Heart left ventricle (tissue), 16 donors: ENCODE results near the gene CFAP58. TPM values are rescaled to one million over a fixed set of nuclear protein-coding genes. Genes with fewer than 3 reads are reported as not detected.

Experiments
- ATAC-seq, 4 donors: fragments of 200-7000 bp; cut with Tn5 transposase; one replicate each; pipeline ENCODE4 v1.9.1; 2020 to 2022; ENCODE audit warnings: moderate library complexity in 4 of 4, mild to moderate bottlenecking in 3 of 4, moderate number of reproducible peaks in 1 of 4
- DNase-seq, 5 donors: peaks; one replicate each; pipeline ENCODE4 v3.0.0-alpha.2; 2020
- H3K27ac ChIP-seq, 12 donors: fragments of 200-600 bp; sonication (generic) in 4 of 12; one replicate each; pipeline versions ENCODE4 v1.5.0 to v1.8.0; 2016 to 2022; ENCODE audit warnings: mild to moderate bottlenecking in 2 of 12
- H3K27me3 ChIP-seq, 9 donors: fragments of 200-600 bp; sonication (generic) in 2 of 9; one replicate each; pipeline versions ENCODE4 v1.5.1 to v1.8.0; 2016 to 2022; ENCODE audit warnings: mild to moderate bottlenecking in 3 of 9
- H3K36me3 ChIP-seq, 9 donors: fragments of 200-600 bp; sonication (generic) in 2 of 9; one replicate each; pipeline versions ENCODE4 v1.5.0 to v1.8.0; 2018 to 2022; ENCODE audit warnings: mild to moderate bottlenecking in 2 of 9
- H3K4me1 ChIP-seq, 12 donors: fragments of 200-600 bp; sonication (generic) in 4 of 12; one replicate each; pipeline versions ENCODE4 v1.5.0 to v1.8.0; 2016 to 2022; ENCODE audit warnings: mild to moderate bottlenecking in 3 of 12
- H3K4me3 ChIP-seq, 12 donors: fragments of 200-600 bp; sonication (generic) in 4 of 12; one replicate each; pipeline versions ENCODE4 v1.5.0 to v1.8.0; 2017 to 2022; ENCODE audit warnings: mild to moderate bottlenecking in 9 of 12, moderate library complexity in 4 of 12
- H3K9me3 ChIP-seq, 12 donors: fragments of 200-600 bp; sonication (generic) in 4 of 12; one replicate each; pipeline versions ENCODE4 v1.5.0 to v1.8.0; 2016 to 2022; ENCODE audit warnings: mild to moderate bottlenecking in 1 of 12
- POLR2A ChIP-seq, 2 donors: fragments of 450-650 bp; IDR thresholded peaks; one replicate each; pipeline ENCODE4 v1.6.1; 2017; ENCODE audit warnings: antibody characterized with exemption in 2 of 2, mild to moderate bottlenecking in 2 of 2, moderate library complexity in 2 of 2
- WGBS, 4 donors: extraction: QIAGEN DNeasy Blood & Tissue Kit in 2 of 4; methylation state at CpG; one replicate each; pipeline versions ENCODE4 v1.1.5 to v1.1.7; 2013 to 2018; 5-methylcytosine and 5-hydroxymethylcytosine counted together
- intact Hi-C, 10 donors: fragments of 100-400 bp; cut with DNase I; formaldehyde crosslinking; loops; one replicate each; pipeline versions ENCODE4 v1.11.1 to v1.14.2; 2022
- polyA plus RNA-seq, 2 donors: library from polyadenylated mRNA; stranded (reverse); fragments of 200-250 nt; gene quantifications; one replicate each; pipeline ENCODE4 v1.2.3, GENCODE V29; 2013
- total RNA-seq, 9 donors: library from RNA; depleted of rRNA in 2 of 9; stranded (reverse); fragments of >200 nt in 2 of 9; fragmentation: NEBNext Ultra II Directional in 3 of 9; extraction: Animal tissue kit (Norgen Biotek cat#: 25700) in 3 of 9; gene quantifications; one replicate each; pipeline versions ENCODE4 v1.1.0 to v1.2.4, GENCODE V29; 2016 to 2023
- TF ChIP-seq, protein P1 (sequence below), 12 donors: fragments of 200-600 bp; sonication (generic) in 4 of 12; IDR thresholded peaks; one replicate each; pipeline versions ENCODE4 v1.5.0 to v1.8.0; 2018 to 2022; ENCODE audit warnings: antibody characterized with exemption in 12 of 12, mild to moderate bottlenecking in 5 of 12
- donor health status: ischemic (EF 13 %, LVEDD 7.1; RV severe dilation, severe dysfunction).
- donor health status: healthy with polysubstance abuse.
- donor health status: DM: no; HTN: yes; CAD: no.
- donor health status: DM: no; HTN: no; CAD: no.
- donor health status: ischemic (EF 25% LVEDD 6.9; RV normal size, moderate dysfunction).
- donor health status: ischemic (EF 25% LVEDD 5.7; RV mildly dilated, moderate dysfunction).
- donor health status: healthy.
- donor health status: DM: yes; HTN: yes; CAD: no.
- donor health status: ischemic (EF 35%, LVEDD 5.7; RV mildly dilated, moderate dysfunction).
- donor health status: nonischemic (EF 11% LVEDD 7.7; RV severe dilation, severe dysfunction).
- donor health status: DM: yes; HTN: yes; CAD: no.
- donor health status: PGD.
- donor health status: ischemic (EF 29% LVEDD 5.4; RV normal size, mild dysfunction).
- donor health status: nonischemic (EF 23%, LVEDD 6.1; RV moderate dilation, normal function).

CFAP58 gene
- total and polyA plus RNA-seq, 11 donors: 0.62 to 4.9 (median 3.1) TPM

DNA sequence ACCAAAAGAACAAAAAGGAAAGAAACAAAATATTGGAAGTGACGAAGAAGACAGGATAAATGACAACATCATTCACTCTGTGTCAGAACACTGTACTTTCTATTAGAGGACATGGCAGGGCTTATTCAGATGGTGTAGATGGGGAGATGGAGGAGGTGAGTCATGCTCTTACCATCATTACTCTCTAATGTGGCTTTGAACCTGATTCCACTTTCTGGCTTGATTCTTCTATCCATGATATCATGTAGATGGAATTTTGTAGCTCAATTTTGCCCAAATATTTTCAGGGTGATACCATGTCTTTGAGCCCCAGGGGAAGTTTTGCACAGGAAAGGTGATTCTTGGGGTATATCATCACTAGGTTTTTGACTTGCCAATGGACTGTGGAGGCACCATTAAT lies 91.7 kb downstream of the CFAP58 start:
- H3K4me3 ChIP-seq: no peak overlapping the region
- no peaks in the 10 kb centered on the region for H3K9me3 ChIP-seq
- no peak overlapping the region for H3K27ac ChIP-seq
- no peaks in the 10 kb centered on the region for H3K36me3 ChIP-seq
- no peak for DNase-seq
- H3K27me3 ChIP-seq: no peaks in the 10 kb centered on the region
- no peaks in the 10 kb centered on the region for H3K4me1 ChIP-seq
- intact Hi-C loops: no loop called here
- 87 to 97% (median 90%) methylated on average over 1 of the region's 1 CpG for WGBS, 4 donors
- no peak for TF ChIP-seq POLR2A (IDR thresholded peaks at IDR 0.05)
- TF ChIP-seq, protein P1, sequence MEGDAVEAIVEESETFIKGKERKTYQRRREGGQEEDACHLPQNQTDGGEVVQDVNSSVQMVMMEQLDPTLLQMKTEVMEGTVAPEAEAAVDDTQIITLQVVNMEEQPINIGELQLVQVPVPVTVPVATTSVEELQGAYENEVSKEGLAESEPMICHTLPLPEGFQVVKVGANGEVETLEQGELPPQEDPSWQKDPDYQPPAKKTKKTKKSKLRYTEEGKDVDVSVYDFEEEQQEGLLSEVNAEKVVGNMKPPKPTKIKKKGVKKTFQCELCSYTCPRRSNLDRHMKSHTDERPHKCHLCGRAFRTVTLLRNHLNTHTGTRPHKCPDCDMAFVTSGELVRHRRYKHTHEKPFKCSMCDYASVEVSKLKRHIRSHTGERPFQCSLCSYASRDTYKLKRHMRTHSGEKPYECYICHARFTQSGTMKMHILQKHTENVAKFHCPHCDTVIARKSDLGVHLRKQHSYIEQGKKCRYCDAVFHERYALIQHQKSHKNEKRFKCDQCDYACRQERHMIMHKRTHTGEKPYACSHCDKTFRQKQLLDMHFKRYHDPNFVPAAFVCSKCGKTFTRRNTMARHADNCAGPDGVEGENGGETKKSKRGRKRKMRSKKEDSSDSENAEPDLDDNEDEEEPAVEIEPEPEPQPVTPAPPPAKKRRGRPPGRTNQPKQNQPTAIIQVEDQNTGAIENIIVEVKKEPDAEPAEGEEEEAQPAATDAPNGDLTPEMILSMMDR (IDR thresholded peaks at IDR 0.05): no peak
- ATAC-seq: no peak

DNA sequence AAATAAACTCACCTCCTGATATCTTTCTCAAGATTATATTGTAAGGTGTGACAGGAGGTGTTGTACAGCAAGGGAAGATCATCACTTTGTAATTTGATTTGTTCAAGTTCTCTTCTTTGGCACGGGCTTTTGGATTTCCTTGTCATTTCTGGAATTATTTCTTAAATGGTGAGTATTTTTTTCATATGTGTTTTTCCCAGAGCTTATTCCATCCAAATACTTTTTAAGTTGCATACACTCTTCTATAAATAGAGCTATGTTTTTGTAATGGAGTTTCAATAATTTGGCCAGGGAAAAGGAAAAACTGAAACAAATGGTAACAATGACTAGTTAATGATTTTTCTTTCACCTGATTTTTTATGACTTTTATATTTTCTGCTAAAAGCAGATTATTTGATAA lies 92.5 kb downstream of the CFAP58 start:
- TF ChIP-seq, protein P1 (IDR thresholded peaks at IDR 0.05): no peak
- TF ChIP-seq POLR2A (IDR thresholded peaks at IDR 0.05): no peak
- H3K4me1 ChIP-seq: no peaks in the 10 kb centered on the region
- no peaks in the 10 kb centered on the region for H3K9me3 ChIP-seq
- no peak overlapping the region for H3K4me3 ChIP-seq
- ATAC-seq (no peak), DNase-seq (no peak)
- H3K36me3 ChIP-seq: no peaks in the 10 kb centered on the region
- intact Hi-C loops: no loop called here
- no peak overlapping the region for H3K27ac ChIP-seq
- 35 to 68% (median 48%) methylated on average over 1 of the region's 1 CpG for WGBS, 4 donors
- no peaks in the 10 kb centered on the region for H3K27me3 ChIP-seq

- H3K9me3 ChIP-seq: no peaks in the 10 kb centered on the region
- WGBS, 4 donors: 31 to 58% (median 42%) methylated on average over 1 of the region's 1 CpG
Measured at GRCh38 chr10:104447331-104447730, 93.7 kb downstream of the CFAP58 start.

DNA sequence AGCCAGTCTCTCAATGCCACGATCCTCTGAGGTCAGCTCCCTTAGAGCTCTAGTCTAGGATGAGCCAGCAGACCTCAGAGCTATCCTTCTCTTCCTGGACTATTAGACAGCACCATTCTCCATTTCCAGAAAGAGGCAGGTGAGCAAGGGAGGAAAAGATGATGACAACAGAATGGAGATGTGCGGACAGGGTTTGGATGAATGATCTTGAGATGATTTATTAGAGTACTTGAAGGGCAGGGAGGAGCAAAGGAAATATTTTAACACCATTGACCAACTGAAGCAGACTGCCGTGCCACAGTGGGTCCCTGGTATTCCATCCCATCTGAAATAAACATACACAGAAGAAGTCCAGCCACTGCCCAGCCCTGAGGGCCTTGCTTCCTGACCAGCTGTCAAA lies 94.3 kb downstream of the CFAP58 start:
- intact Hi-C loops: no loop called here
- no peaks in the 10 kb centered on the region for H3K4me1 ChIP-seq
- H3K4me3 ChIP-seq: no peak overlapping the region
- DNase-seq (no peak), ATAC-seq (no peak)
- H3K9me3 ChIP-seq: no peaks in the 10 kb centered on the region
- no peaks in the 10 kb centered on the region for H3K36me3 ChIP-seq
- WGBS, 4 donors: 79 to 87% (median 83%) methylated on average over 3 of the region's 3 CpGs
- no peaks in the 10 kb centered on the region for H3K27me3 ChIP-seq
- H3K27ac ChIP-seq: no peak overlapping the region
- TF ChIP-seq POLR2A (IDR thresholded peaks at IDR 0.05): no peak
- TF ChIP-seq, protein P1 (IDR thresholded peaks at IDR 0.05): no peak

More at GRCh38 chr10:104447331-104447730, 93.7 kb downstream of the CFAP58 start:
- no peaks in the 10 kb centered on the region for H3K4me1 ChIP-seq
- H3K4me3 ChIP-seq: no peak overlapping the region
- ATAC-seq: no peak
- no peak overlapping the region for H3K27ac ChIP-seq
- intact Hi-C loops: no loop called here
- no peak for DNase-seq
- TF ChIP-seq, protein P1 (IDR thresholded peaks at IDR 0.05): no peak
- no peak for TF ChIP-seq POLR2A (IDR thresholded peaks at IDR 0.05)
- H3K36me3 ChIP-seq: no peaks in the 10 kb centered on the region
- H3K27me3 ChIP-seq: no peaks in the 10 kb centered on the region
